Activated gamma-delta T cell treated with Interleukin-2 at 50 U/mL for 16 hours (primary cell): ENCODE data around the gene NDUFB4.

Experiments
- DNase-seq: peaks from one replicate; pipeline ENCODE4 v3.0.0-alpha.2; 2020

NDUFB4 gene

DNA sequence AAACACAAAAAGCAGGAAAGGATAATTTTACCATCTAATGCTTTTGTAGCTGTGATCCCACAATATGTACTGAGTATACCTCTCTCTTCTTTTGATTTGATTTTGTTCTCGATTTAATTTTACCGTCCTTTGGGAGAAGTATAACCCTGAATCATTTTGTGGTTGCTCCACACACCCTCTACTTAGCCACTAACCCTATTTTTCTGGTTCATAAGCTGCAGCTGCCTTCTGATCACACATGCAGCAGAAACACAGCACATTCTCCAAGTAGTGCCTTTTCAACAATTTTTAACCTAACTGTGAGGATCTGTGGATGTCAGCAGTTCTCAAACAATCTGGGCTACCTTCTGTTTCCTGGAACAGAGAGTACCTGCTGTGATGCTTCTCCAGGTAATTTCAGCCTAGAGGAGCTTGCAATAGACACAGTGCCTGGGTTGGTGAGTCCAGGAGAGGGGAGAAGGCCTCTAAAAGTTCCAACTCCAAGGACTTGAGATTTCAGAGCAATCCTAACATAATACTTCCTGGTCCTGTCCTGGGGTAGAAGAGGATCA lies 45.6 kb downstream of the NDUFB4 start:
- no peak for DNase-seq

- DNase-seq, result no peak
Measured at GRCh38 chr3:120642368-120642948, 46.3 kb downstream of the NDUFB4 start.

- no peak for DNase-seq
Measured at GRCh38 chr3:120645083-120645845, 49.1 kb downstream of the NDUFB4 start.

GRCh38 chr3:120646771-120647432 lies 50.8 kb downstream of the NDUFB4 start:
- no peak for DNase-seq

- no peak for DNase-seq
Measured at GRCh38 chr3:120648290-120648689, 52.2 kb downstream of the NDUFB4 start.

DNA sequence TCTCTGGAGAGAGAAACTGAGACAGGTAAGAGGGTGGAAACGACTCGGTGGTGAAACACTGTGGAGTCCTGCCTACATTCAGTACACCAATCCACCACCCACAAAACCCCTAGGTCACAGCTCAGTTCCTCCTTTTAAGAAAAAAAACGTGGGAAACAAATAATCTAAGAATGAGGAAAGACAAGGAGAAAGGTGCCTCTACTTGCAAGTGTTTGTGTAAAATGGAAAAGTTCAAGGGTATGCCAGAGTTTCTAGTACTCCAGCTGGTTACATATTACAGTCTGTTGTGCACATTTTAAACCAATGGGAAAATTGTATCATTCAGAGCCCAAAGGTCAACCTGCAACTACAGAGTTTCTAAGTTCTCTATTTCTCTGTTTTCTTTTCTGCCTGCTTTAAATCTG lies 53.7 kb downstream of the NDUFB4 start:
- no peak for DNase-seq

GRCh38 chr3:120650311-120650710 lies 54.2 kb downstream of the NDUFB4 start:
- no peak for DNase-seq
